ENCODE results near the gene RASA1. TPM values are rescaled to one million over a fixed set of nuclear protein-coding genes. Genes with fewer than 3 reads are reported as not detected.

RASA1 gene
- total RNA-seq, 2 experiments from 2014 or later: 12.9 to 14.8 TPM

DNA sequence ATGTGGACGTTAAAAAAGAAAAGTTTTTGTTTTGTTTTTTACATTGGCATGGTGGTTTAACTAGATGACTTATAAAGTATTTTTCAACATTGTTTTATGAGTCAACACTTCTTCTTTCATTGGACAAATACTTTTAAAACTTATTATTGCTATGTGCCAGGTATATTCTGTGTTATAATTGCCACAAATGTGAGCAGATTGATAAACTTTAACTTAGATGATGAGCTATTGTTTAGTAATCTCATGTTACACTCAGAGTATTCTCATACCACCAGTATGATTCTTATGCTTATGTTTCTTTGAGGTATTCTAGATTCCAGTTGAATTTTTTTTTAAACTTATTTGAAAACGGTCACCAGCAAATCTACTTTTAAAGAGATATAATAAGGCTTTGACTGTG lies 60.3 kb downstream of the RASA1 start:
- Mint-ChIP-seq H3K36me3 (ENCODE audit: low read depth) (peaks cover 10% of the 10 kb centered on the region), H3K27me3 (ENCODE audit: low read depth) (no peaks in the 10 kb centered on the region), H3K4me1 (ENCODE audit: low read depth) (peaks cover 12% of the 10 kb centered on the region), H3K4me3 (no peak overlapping the region), H3K27ac (no peak overlapping the region), H3K9me3 (ENCODE audit: insufficient read depth) (no peaks in the 10 kb centered on the region)
- ATAC-seq (no peak), DNase-seq (no peak)
- ChIA-PET POLR2A (no interaction called here), CTCF (interaction anchor here (0.6 kb wide), 1 partner anchor 27 kb away, joined by 3 read pairs; no protein-coding TSS in a partner anchor)

DNA sequence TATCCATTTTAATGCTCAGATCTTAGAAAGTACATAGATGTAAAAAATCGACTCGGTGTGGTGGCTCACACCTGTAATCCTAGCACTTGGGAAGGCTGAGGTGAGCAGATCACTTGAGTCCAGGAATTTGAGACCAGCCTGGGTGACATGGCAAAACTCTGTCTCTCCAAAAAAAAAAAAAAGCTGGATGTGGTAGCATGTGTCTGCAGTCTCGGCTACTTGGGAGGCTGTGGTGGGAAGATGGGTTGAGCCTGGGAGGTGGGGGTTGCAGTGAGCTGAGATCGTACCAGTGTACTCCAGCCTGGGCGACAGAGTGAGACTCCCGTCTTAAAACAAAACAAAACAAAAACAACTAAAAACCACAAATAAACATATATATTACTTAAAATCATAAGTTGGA lies 61.4 kb downstream of the RASA1 start:
- ChIA-PET POLR2A (no interaction called here), CTCF (no interaction called here)
- no peaks in the 10 kb centered on the region for H3K27me3 Mint-ChIP-seq (ENCODE audit: low read depth)
- H3K4me3 Mint-ChIP-seq: no peak overlapping the region
- DNase-seq (no peak), ATAC-seq (no peak)
- no peaks in the 10 kb centered on the region for H3K9me3 Mint-ChIP-seq (ENCODE audit: insufficient read depth)
- peaks cover 10% of the 10 kb centered on the region for H3K4me1 Mint-ChIP-seq (ENCODE audit: low read depth)
- H3K36me3 Mint-ChIP-seq (ENCODE audit: low read depth): peaks cover 13% of the 10 kb centered on the region
- H3K27ac Mint-ChIP-seq: no peak overlapping the region

DNA sequence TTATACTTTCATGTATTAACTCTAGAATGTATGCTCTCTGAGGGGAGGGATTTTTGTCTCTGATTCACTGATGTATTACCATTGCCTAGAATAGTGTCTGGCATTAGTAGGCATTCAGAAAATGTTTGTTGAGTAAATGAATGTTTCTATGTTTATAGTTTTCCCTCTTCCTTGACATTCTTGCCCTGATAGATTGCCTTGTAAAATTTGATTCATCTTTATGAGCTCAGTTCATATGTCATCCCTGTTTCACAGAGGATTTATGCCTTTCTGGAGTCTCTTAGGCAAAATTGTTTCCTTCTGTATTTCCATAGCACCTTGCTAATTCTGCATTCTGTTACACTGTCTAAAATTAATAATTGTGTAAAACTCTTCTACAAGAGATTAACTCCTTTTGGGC lies 72.3 kb downstream of the RASA1 start:
- Mint-ChIP-seq H3K27me3 (ENCODE audit: low read depth) (no peaks in the 10 kb centered on the region), H3K9me3 (ENCODE audit: insufficient read depth) (peaks cover 7% of the 10 kb centered on the region), H3K4me3 (no peak overlapping the region), H3K36me3 (ENCODE audit: low read depth) (peaks cover 50% of the 10 kb centered on the region), H3K27ac (no peak overlapping the region), H3K4me1 (ENCODE audit: low read depth) (peaks cover 22% of the 10 kb centered on the region)
- CTCF ChIA-PET: no interaction called here
- no peak for DNase-seq
- no peak for ATAC-seq
- POLR2A ChIA-PET: no interaction called here

DNA sequence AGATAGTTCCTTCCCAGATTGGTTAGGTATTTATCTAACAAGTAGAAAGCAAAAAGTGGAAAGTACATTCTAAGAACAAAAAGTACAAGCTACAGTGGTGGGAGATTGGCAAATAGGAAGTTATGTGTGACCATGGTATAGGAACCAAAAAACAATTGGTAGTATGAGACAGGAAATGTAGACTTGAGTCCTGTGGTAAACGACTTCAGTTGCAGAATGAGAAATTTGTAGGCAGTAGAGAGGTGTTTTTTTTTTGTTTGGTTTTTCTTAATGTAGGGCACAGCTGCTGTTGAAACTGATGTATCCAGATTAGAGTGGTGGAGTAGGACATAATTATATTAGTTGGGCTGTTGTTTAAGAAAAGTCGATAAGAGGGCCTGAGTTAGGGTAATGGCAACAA lies 73.0 kb downstream of the RASA1 start:
- CTCF ChIA-PET: interaction anchor here (0.6 to 1.2 kb wide), 2 partner anchors 8 to 71 kb away, joined by 3 read pairs; partner anchors contain the start of gene CCNH
- Mint-ChIP-seq H3K4me3 (peak overlapping the region; percentile 61), H3K4me1 (ENCODE audit: low read depth) (peaks cover 22% of the 10 kb centered on the region), H3K36me3 (ENCODE audit: low read depth) (peaks cover 51% of the 10 kb centered on the region), H3K27me3 (ENCODE audit: low read depth) (no peaks in the 10 kb centered on the region), H3K27ac (peak overlapping the region; percentile 89), H3K9me3 (ENCODE audit: insufficient read depth) (peaks cover 7% of the 10 kb centered on the region)
- POLR2A ChIA-PET: interaction anchor here (0.6 kb wide), 1 partner anchor 206 kb away, joined by 3 read pairs; no protein-coding TSS in a partner anchor
- peak; percentile 99 for ATAC-seq
- peak; percentile 26 for DNase-seq

DNA sequence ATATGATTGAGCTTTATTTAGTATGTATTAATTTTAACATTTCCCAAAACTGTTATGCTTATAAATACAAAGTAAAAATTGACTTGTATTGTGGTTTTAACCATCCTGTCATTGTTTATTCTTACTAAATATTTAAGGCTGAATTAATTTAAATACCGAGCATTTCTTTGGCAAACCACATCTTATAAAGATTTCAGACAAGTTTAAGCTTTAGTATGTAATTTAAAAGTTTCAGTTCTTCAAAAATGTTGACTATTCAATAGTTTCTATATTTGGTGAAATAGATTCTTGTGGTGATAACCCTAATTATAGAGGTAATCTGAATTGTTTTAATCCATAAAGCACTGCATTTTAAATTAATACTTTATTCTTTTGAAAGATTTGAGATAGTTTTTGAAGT lies 79.6 kb downstream of the RASA1 start:
- ATAC-seq (no peak), DNase-seq (no peak)
- Mint-ChIP-seq H3K27ac (no peak overlapping the region), H3K4me3 (no peak overlapping the region), H3K4me1 (ENCODE audit: low read depth) (peaks cover 5% of the 10 kb centered on the region), H3K36me3 (ENCODE audit: low read depth) (peaks cover 36% of the 10 kb centered on the region), H3K9me3 (ENCODE audit: insufficient read depth) (peaks cover 7% of the 10 kb centered on the region), H3K27me3 (ENCODE audit: low read depth) (no peaks in the 10 kb centered on the region)
- ChIA-PET POLR2A (interaction anchor here (0.5 kb wide), 1 partner anchor 14 kb away, joined by 3 read pairs; no protein-coding TSS in a partner anchor), CTCF (interaction anchor here (1.0 kb wide), 1 partner anchor 34 kb away, joined by 3 read pairs; no protein-coding TSS in a partner anchor)

DNA sequence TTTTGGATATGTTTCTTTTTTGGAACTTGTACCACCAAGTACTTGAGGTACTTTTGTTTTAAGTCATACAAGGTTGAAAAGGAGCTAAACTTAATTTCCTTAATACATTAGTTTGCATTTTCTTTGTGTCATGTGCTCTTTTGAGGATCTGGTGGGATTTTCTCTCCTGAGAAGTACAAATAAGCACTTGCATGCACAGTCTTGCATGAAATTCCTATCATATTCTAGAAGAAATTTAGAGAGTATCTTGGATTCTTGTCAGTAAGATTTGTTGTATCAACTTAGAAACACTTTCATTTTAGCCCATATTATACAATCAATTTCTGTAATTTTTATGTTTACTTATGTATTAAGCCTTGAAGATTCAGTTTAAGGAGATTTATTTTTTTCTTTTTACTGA lies 80.2 kb downstream of the RASA1 start:
- Mint-ChIP-seq H3K27ac (no peak overlapping the region), H3K27me3 (ENCODE audit: low read depth) (no peaks in the 10 kb centered on the region), H3K9me3 (ENCODE audit: insufficient read depth) (peaks cover 7% of the 10 kb centered on the region), H3K4me3 (no peak overlapping the region), H3K36me3 (ENCODE audit: low read depth) (peaks cover 35% of the 10 kb centered on the region), H3K4me1 (ENCODE audit: low read depth) (peaks cover 2% of the 10 kb centered on the region)
- DNase-seq: no peak
- ChIA-PET POLR2A (no interaction called here), CTCF (no interaction called here)
- ATAC-seq: no peak

DNA sequence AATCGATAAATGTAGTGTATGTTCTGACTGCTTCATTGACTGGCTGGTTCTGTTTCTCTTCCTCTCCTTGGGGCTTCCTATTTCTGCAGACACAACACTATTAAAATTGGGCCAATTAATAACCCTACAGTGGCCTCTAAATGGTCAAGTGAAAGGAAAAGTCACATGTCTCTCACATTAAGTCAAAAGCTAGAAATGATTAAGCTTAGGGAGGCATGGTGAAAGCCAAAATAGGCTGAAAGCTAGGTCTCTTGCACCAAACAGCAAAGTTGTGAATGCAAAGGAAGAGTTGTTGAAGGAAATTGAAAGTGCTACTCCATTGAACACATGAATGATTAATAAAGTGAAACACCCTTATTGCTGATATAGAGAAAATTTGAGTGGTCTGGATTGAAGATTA lies 86.8 kb downstream of the RASA1 start:
- no peaks in the 10 kb centered on the region for H3K9me3 Mint-ChIP-seq (ENCODE audit: insufficient read depth)
- peaks cover 34% of the 10 kb centered on the region for H3K36me3 Mint-ChIP-seq (ENCODE audit: low read depth)
- H3K4me1 Mint-ChIP-seq (ENCODE audit: low read depth): peaks cover 4% of the 10 kb centered on the region
- H3K27me3 Mint-ChIP-seq (ENCODE audit: low read depth): no peaks in the 10 kb centered on the region
- ChIA-PET POLR2A (no interaction called here), CTCF (interaction anchor here (0.6 kb wide), 1 partner anchor 287 kb away, joined by 3 read pairs; no protein-coding TSS in a partner anchor)
- ATAC-seq (no peak), DNase-seq (no peak)
- H3K27ac Mint-ChIP-seq: no peak overlapping the region
- H3K4me3 Mint-ChIP-seq: no peak overlapping the region

DNA sequence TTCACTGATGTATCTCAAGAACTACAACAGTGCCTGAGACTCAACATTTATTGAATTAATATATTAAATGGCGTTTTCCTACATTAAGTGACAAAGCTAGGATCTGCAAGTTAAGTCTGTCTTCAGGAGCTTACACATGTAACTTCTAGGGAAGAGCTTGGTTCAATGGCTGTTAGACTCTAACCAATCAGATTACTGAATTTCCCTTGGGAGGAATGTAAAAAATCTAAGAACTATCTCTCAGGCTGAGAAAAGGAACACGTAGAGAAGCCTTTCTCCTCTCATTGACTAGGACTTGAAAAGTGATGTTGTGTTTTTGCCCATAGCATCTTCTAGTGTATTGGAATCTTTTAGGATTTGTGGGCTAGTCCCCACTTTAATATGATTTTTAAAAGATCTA lies 91.4 kb downstream of the RASA1 start:
- CTCF ChIA-PET: no interaction called here
- H3K4me1 Mint-ChIP-seq (ENCODE audit: low read depth): peaks cover 9% of the 10 kb centered on the region
- no peaks in the 10 kb centered on the region for H3K27me3 Mint-ChIP-seq (ENCODE audit: low read depth)
- no peak overlapping the region for H3K4me3 Mint-ChIP-seq
- no peaks in the 10 kb centered on the region for H3K9me3 Mint-ChIP-seq (ENCODE audit: insufficient read depth)
- ATAC-seq (no peak), DNase-seq (no peak)
- peaks cover 28% of the 10 kb centered on the region for H3K36me3 Mint-ChIP-seq (ENCODE audit: low read depth)
- POLR2A ChIA-PET: no interaction called here
- H3K27ac Mint-ChIP-seq: no peak overlapping the region

DNA sequence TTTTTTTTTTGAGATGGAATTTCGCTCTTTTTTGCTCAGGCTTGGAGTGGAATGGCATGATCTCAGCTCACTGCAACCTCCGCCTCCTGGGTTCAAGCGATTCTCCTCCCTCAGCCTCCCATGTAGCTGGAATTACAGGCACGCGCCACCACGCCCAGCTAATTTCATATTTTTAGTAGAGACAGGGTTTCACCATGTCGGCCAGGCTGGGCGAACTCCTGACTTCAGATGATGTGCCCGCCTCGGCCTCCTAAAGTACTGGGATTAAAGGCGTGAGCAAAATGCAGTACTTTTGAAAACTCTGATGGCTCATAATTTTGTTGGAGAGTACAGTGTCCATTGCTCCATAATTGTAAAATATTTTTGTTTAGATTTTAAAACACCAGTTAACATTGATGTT lies 92.4 kb downstream of the RASA1 start:
- POLR2A ChIA-PET: no interaction called here
- H3K4me3 Mint-ChIP-seq: no peak overlapping the region
- CTCF ChIA-PET: no interaction called here
- no peaks in the 10 kb centered on the region for H3K9me3 Mint-ChIP-seq (ENCODE audit: insufficient read depth)
- H3K4me1 Mint-ChIP-seq (ENCODE audit: low read depth): peaks cover 11% of the 10 kb centered on the region
- ATAC-seq: no peak
- H3K27me3 Mint-ChIP-seq (ENCODE audit: low read depth): no peaks in the 10 kb centered on the region
- no peak overlapping the region for H3K27ac Mint-ChIP-seq
- no peak for DNase-seq
- peaks cover 28% of the 10 kb centered on the region for H3K36me3 Mint-ChIP-seq (ENCODE audit: low read depth)

DNA sequence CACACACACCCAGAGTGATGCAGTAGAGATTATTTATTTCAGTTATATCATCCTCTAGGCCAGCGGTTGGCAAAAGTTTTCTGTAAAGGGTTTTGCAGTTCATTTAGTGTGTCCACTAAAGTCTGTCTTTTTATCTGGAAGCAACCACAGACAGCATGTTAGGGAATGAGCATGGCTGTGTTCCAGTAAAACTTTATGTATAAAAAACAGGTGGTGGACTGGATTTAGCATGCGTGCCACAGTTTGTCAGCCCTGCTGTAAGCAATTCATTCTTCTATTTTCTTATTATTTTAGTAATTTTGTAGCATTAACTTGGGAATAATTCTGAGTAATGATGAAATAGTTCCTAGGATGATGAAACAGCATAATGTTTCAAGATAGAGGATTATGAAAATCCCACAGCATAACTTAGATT lies 93.4 kb downstream of the RASA1 start:
- ChIA-PET CTCF (no interaction called here), POLR2A (no interaction called here)
- Mint-ChIP-seq H3K27me3 (ENCODE audit: low read depth) (no peaks in the 10 kb centered on the region), H3K4me3 (no peak overlapping the region), H3K27ac (no peak overlapping the region), H3K36me3 (ENCODE audit: low read depth) (peaks cover 22% of the 10 kb centered on the region), H3K4me1 (ENCODE audit: low read depth) (peaks cover 11% of the 10 kb centered on the region), H3K9me3 (ENCODE audit: insufficient read depth) (no peaks in the 10 kb centered on the region)
- DNase-seq (no peak), ATAC-seq (no peak)

DNA sequence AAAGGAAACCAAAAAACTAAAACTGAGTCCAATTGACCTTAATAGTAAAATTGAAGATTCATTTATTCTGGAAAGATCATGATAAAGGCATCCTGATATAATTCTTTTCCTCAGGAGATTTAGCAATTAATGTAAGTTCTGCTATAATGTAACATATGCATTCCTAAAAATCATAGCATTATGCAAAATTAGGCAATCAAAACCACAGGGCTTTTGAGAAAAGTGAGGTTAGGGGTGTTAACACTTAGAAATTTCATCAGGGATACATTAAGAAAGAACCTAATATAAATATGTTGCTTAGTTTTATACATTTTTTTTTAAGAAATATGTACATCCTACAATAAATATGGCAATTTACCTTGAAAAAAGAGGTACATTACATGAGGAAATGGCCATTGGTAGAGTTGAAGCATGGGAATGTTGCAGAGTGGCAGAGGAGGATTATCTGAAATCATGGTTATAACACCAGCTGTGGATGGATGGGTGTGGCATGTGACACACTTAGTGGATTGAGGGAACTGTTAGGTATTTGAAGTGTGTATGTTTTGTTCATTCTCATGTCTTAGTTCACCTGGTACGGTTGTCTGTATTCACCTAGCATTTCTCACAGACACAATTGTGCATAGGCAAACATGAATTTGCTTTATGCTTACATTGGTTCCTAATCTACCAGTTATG lies 94.0 kb downstream of the RASA1 start:
- DNase-seq: no peak
- H3K36me3 Mint-ChIP-seq (ENCODE audit: low read depth): peaks cover 22% of the 10 kb centered on the region
- peaks cover 11% of the 10 kb centered on the region for H3K4me1 Mint-ChIP-seq (ENCODE audit: low read depth)
- ATAC-seq: no peak
- H3K9me3 Mint-ChIP-seq (ENCODE audit: insufficient read depth): no peaks in the 10 kb centered on the region
- ChIA-PET CTCF (no interaction called here), POLR2A (no interaction called here)
- no peak overlapping the region for H3K4me3 Mint-ChIP-seq
- no peak overlapping the region for H3K27ac Mint-ChIP-seq
- H3K27me3 Mint-ChIP-seq (ENCODE audit: low read depth): no peaks in the 10 kb centered on the region

DNA sequence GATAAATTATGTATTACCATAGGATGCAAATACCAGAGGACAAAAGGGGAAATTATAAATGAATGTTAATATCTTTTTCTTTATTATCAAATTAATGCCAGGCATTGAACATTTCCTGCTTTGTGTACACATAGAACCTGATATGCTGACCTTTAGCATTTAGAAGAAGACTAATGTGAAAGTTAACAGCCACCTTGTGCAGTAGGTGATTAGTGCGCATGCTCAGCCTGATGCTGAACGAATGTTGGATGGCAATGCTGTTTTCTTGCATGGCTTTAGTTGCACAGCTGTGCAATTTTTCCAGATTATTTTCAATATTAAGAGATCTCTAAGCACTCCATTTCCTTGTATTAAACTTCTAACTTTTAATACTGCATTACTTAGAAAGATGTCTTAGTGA lies 99.6 kb downstream of the RASA1 start:
- no peak for DNase-seq
- ATAC-seq: no peak
- CTCF ChIA-PET: no interaction called here
- H3K36me3 Mint-ChIP-seq (ENCODE audit: low read depth): peaks cover 32% of the 10 kb centered on the region
- no peak overlapping the region for H3K27ac Mint-ChIP-seq
- no peak overlapping the region for H3K4me3 Mint-ChIP-seq
- POLR2A ChIA-PET: no interaction called here
- no peaks in the 10 kb centered on the region for H3K27me3 Mint-ChIP-seq (ENCODE audit: low read depth)
- H3K4me1 Mint-ChIP-seq (ENCODE audit: low read depth): peaks cover 5% of the 10 kb centered on the region
- H3K9me3 Mint-ChIP-seq (ENCODE audit: insufficient read depth): no peaks in the 10 kb centered on the region

DNA sequence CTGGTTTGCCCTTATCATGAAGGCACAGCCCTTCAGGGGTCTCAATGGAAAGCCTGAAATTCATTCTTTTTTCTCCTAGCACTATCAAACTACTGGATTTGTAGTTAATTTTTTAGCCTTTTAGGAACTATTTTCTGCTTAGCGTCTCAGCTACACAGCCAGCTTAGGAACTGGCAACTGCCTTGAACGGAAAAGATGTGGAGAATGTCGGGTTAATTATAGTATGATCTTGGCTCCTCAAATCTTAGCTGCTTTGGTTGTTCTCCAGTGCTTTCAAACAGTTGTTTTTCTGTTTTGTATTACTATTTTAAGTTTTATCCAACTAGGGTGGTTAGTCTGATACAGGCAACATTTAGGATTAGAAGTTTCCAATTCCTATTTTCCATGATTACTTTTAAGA lies 100.9 kb downstream of the RASA1 start:
- Mint-ChIP-seq H3K36me3 (ENCODE audit: low read depth) (peaks cover 40% of the 10 kb centered on the region), H3K27ac (no peak overlapping the region), H3K4me1 (ENCODE audit: low read depth) (peaks cover 5% of the 10 kb centered on the region), H3K4me3 (no peak overlapping the region), H3K27me3 (ENCODE audit: low read depth) (no peaks in the 10 kb centered on the region), H3K9me3 (ENCODE audit: insufficient read depth) (no peaks in the 10 kb centered on the region)
- ATAC-seq (no peak), DNase-seq (no peak)
- ChIA-PET POLR2A (no interaction called here), CTCF (no interaction called here)

All from activated CD8-positive, alpha-beta T cell treated with anti-CD3 and anti-CD28 coated beads, Interleukin-2, amount 10 ng/mL, durations not matched to agents 7 days and 5 days (primary cell).